ENCODE data around the gene PCYT2. TPM values are rescaled to one million over a fixed set of nuclear protein-coding genes. Genes with fewer than 3 reads are reported as not detected.
A peak's percentile ranks its signal among the peaks of the same experiment; 100 is the strongest.

Gene PCYT2
- total RNA-seq, 4 donors from 2014 or later = 27.4 to 38.7 (median 33.3) TPM

GRCh38 chr17:81869221-81870130 lies 41.7 kb downstream of the PCYT2 start:
- H3K27ac ChIP-seq (replicated peaks in 1 of 4) = peak overlapping the region; percentile 97 to 99 (median 99)
- peak overlapping the region; percentile 91 to 99 (median 95) for H3K4me3 ChIP-seq
- H3K4me1 ChIP-seq = peaks cover 51 to 75% (median 64%) of the 10 kb centered on the region in 4 donors
- WGBS = 48% methylated on average over 13 of the region's 52 CpGs
- no peaks in the 10 kb centered on the region for H3K27me3 ChIP-seq
- H3K9me3 ChIP-seq = no peaks in the 10 kb centered on the region
- H3K36me3 ChIP-seq = peaks cover 17 to 44% (median 34%) of the 10 kb centered on the region in 4 donors
- no peak for TF ChIP-seq POLR2A (IDR thresholded peaks at IDR 0.05; ENCODE audit: low read depth)
- peak; percentile 76 to 97 (median 86) for TF ChIP-seq CTCF (IDR thresholded peaks at IDR 0.05)
- TF ChIP-seq EP300 (IDR thresholded peaks at IDR 0.05) = no peak
- intact Hi-C loops (cut with DNase I) = loop anchor here (5.0 kb wide), 1 partner anchor 37 kb away; the partner anchor contains the start of gene MCRIP1
- no peak for DNase-seq (ENCODE audit: extremely low spot score)

- Histone ChIP-seq H3K27me3 (no peaks in the 10 kb centered on the region), H3K36me3 (peaks cover 17 to 45% (median 34%) of the 10 kb centered on the region in 4 donors), H3K4me3 (peak overlapping the region in 3 of 4 donors; percentile 35 to 99 (median 91)), H3K27ac (replicated peaks in 1 of 4) (peak overlapping the region; percentile 97 to 99 (median 99)), H3K9me3 (no peaks in the 10 kb centered on the region), H3K4me1 (peaks cover 51 to 78% (median 64%) of the 10 kb centered on the region in 4 donors)
- no peak for DNase-seq (ENCODE audit: extremely low spot score)
- TF ChIP-seq CTCF (IDR thresholded peaks at IDR 0.05) (no peak), POLR2AphosphoS5 (IDR thresholded peaks at IDR 0.05) (peak in 1 of 2 donors; percentile 57)
- 86% methylated on average over 11 of the region's 30 CpGs for WGBS
- intact Hi-C loops (cut with DNase I) = no loop called here
Observed at GRCh38 chr17:81868674-81869220, 42.5 kb downstream of the PCYT2 start.

- H3K27ac ChIP-seq (replicated peaks in 1 of 4) = peak overlapping the region; percentile 97 to 99 (median 99)
- WGBS = 74% methylated on average over 6 of the region's 28 CpGs
Observed at GRCh38 chr17:81867991-81868673, 43.1 kb downstream of the PCYT2 start.

More at GRCh38 chr17:81867991-81868673, 43.1 kb downstream of the PCYT2 start:
- intact Hi-C loops (cut with DNase I) = no loop called here
- peaks cover 17 to 51% (median 34%) of the 10 kb centered on the region in 4 donors for H3K36me3 ChIP-seq
- DNase-seq (ENCODE audit: extremely low spot score) = no peak
- H3K4me1 ChIP-seq = peaks cover 53 to 79% (median 64%) of the 10 kb centered on the region in 4 donors
- no peak for TF ChIP-seq POLR2AphosphoS5 (IDR thresholded peaks at IDR 0.05)
- TF ChIP-seq CTCF (IDR thresholded peaks at IDR 0.05) = no peak
- no peak for TF ChIP-seq EP300 (IDR thresholded peaks at IDR 0.05)
- TF ChIP-seq POLR2A (IDR thresholded peaks at IDR 0.05; ENCODE audit: low read depth) = no peak
- H3K4me3 ChIP-seq = no peak overlapping the region
- H3K27me3 ChIP-seq = no peaks in the 10 kb centered on the region
- H3K9me3 ChIP-seq = no peaks in the 10 kb centered on the region

Data from esophagus muscularis mucosa (tissue), 4 donors.